OCI-LY1 (cell line): ENCODE results near the gene RUVBL1.

Experiments used
- H2AFZ ChIP-seq: fragments of 200-600 bp; sonication (generic), shearing (Covaris generic); 2 replicates; pipeline ENCODE4 v1.6.0; 2014; ENCODE audit warnings: antibody characterized with exemption, mild to moderate bottlenecking, low read length
- H3F3A ChIP-seq: fragments of 200-600 bp; sonication (generic), shearing (Covaris generic); 2 replicates; pipeline ENCODE4 v1.6.0; 2014; ENCODE audit warnings: mild to moderate bottlenecking, antibody characterized with exemption, low read length, moderate library complexity; ENCODE audit not compliant: insufficient read depth
- H3K27ac ChIP-seq: fragments of 200-600 bp; sonication (generic); 2 replicates; pipeline ENCODE4 v1.5.1; 2014; ENCODE audit warnings: low read length, mixed run types, mild to moderate bottlenecking, low read depth; ENCODE audit not compliant: poor library complexity, severe bottlenecking
- H3K27me3 ChIP-seq: fragments of 200-600 bp; sonication (generic); 2 replicates; pipeline ENCODE4 v1.6.0; 2014; ENCODE audit warnings: antibody characterized with exemption, mild to moderate bottlenecking, low read length, moderate library complexity; ENCODE audit not compliant: insufficient read depth
- H3K36me3 ChIP-seq: fragments of 200-600 bp; sonication (generic); 2 replicates; pipeline ENCODE4 v1.6.1; 2014; ENCODE audit warnings: mild to moderate bottlenecking, antibody characterized with exemption, low read length, moderate library complexity, mixed read lengths; ENCODE audit not compliant: insufficient read depth
- H3K4me1 ChIP-seq: fragments of 200-600 bp; sonication (generic); 2 replicates; pipeline ENCODE4 v1.5.1; 2014; ENCODE audit warnings: mild to moderate bottlenecking, low read length, moderate library complexity; ENCODE audit not compliant: insufficient read depth, severe bottlenecking
- H3K4me2 ChIP-seq: fragments of 200-600 bp; sonication (generic), shearing (Covaris generic); 2 replicates; pipeline ENCODE4 v1.6.1; 2014; ENCODE audit warnings: low read length
- H3K4me3 ChIP-seq: fragments of 200-600 bp; sonication (generic); 2 replicates; pipeline ENCODE4 v1.5.1; 2014; ENCODE audit warnings: low read length, low read depth, mild to moderate bottlenecking, mixed read lengths; ENCODE audit not compliant: poor library complexity, severe bottlenecking
- H3K79me2 ChIP-seq: fragments of 200-600 bp; shearing (Covaris generic); 2 replicates; pipeline ENCODE4 v1.6.1; 2016; ENCODE audit warnings: mixed run types, low read length, mixed read lengths; ENCODE audit not compliant: insufficient read depth
- H3K9ac ChIP-seq: fragments of 200-600 bp; sonication (generic), shearing (Covaris generic); 2 replicates; pipeline ENCODE4 v1.6.1; 2014; ENCODE audit warnings: mild to moderate bottlenecking, low read length, mixed read lengths
- H3K9me2 ChIP-seq: fragments of 200-600 bp; sonication (generic), shearing (Covaris generic); 2 replicates; pipeline ENCODE4 v1.6.1; 2014; ENCODE audit warnings: low read depth, mild to moderate bottlenecking, low read length, mixed read lengths
- H3K9me3 ChIP-seq: fragments of 200-600 bp; shearing (Covaris generic); 2 replicates; pipeline ENCODE4 v1.6.1; 2014; ENCODE audit warnings: low read length, mixed read lengths
- H4K20me1 ChIP-seq: fragments of 200-600 bp; sonication (generic), shearing (Covaris generic); 2 replicates; pipeline ENCODE4 v1.6.0; 2016; ENCODE audit warnings: mild to moderate bottlenecking, low read length; ENCODE audit not compliant: insufficient read depth
- EZH2 ChIP-seq: fragments of 200-600 bp; sonication (generic), shearing (Covaris generic); IDR thresholded peaks from 2 replicates; pipeline ENCODE4 v1.8.0; 2017; ENCODE audit warnings: borderline replicate concordance, mixed run types, mild to moderate bottlenecking, antibody characterized with exemption, low read length, moderate library complexity, mixed read lengths
- TF ChIP-seq, protein P1 (sequence below): fragments of 200-600 bp; sonication (generic), shearing (Covaris generic); IDR thresholded peaks from 2 replicates; pipeline ENCODE4 v1.5.1; 2017; ENCODE audit warnings: mild to moderate bottlenecking, antibody characterized with exemption, low read length, moderate library complexity, mixed read lengths

RUVBL1 gene

DNA sequence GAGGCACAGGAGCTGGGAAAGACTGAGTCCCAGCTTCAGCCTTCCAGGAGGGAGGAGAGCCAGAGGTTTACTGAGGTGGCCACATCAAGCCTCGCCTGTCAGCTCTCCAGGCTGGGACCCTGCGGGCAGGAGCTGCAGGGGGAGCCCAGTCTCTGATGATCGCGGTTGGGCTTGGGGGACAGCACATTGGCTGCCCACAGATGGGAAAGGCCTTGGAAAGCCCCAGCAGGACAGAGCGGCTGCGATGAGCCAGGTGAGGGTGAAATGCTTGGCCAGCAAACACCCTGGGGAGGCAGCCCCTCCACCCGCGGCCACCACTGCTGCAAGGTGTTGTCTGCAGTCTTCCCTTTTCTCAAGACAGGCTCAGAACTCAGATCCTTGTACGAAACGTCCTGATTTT is 40.2 kb downstream of the RUVBL1 start:
- Histone ChIP-seq H3K4me3 (no peak overlapping the region), H3K4me2 (no peak overlapping the region), H3K79me2 (no peaks in the 10 kb centered on the region), H3K27me3 (no peaks in the 10 kb centered on the region), H3K9ac (no peak overlapping the region), H2AFZ (no peak overlapping the region), H3K4me1 (no peaks in the 10 kb centered on the region), H3F3A (no peaks in the 10 kb centered on the region), H3K9me3 (no peaks in the 10 kb centered on the region), H4K20me1 (no peaks in the 10 kb centered on the region), H3K27ac (no peak overlapping the region), H3K9me2 (no peaks in the 10 kb centered on the region), H3K36me3 (peaks cover 95% of the 10 kb centered on the region)
- TF ChIP-seq, protein P1, sequence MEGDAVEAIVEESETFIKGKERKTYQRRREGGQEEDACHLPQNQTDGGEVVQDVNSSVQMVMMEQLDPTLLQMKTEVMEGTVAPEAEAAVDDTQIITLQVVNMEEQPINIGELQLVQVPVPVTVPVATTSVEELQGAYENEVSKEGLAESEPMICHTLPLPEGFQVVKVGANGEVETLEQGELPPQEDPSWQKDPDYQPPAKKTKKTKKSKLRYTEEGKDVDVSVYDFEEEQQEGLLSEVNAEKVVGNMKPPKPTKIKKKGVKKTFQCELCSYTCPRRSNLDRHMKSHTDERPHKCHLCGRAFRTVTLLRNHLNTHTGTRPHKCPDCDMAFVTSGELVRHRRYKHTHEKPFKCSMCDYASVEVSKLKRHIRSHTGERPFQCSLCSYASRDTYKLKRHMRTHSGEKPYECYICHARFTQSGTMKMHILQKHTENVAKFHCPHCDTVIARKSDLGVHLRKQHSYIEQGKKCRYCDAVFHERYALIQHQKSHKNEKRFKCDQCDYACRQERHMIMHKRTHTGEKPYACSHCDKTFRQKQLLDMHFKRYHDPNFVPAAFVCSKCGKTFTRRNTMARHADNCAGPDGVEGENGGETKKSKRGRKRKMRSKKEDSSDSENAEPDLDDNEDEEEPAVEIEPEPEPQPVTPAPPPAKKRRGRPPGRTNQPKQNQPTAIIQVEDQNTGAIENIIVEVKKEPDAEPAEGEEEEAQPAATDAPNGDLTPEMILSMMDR = no peak
- no peak for TF ChIP-seq EZH2

DNA sequence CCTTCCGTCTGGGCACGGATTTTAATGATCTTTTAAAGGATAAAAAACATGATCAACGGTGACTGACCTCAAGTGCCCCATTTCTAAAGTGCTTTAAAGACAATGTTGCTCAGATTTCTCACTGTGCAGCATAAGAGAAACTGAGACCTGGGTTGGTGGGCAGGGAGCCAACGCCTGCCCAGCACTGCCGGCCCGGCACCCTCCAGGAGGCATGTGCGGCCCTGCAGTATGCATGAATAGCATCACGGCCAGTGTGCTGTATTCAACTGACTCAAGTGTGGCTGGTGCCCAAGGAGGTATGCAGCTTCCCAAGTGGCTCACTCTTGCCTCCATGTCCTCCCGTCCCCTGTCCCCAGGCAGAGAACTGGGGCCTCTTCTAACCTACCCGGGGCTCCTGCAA is 41.1 kb downstream of the RUVBL1 start:
- no peaks in the 10 kb centered on the region for H3K9me2 ChIP-seq
- no peak overlapping the region for H3K27ac ChIP-seq
- no peaks in the 10 kb centered on the region for H3K9me3 ChIP-seq
- no peaks in the 10 kb centered on the region for H4K20me1 ChIP-seq
- H3K36me3 ChIP-seq = peaks cover 96% of the 10 kb centered on the region
- no peak overlapping the region for H2AFZ ChIP-seq
- no peaks in the 10 kb centered on the region for H3K79me2 ChIP-seq
- H3K4me1 ChIP-seq = no peaks in the 10 kb centered on the region
- H3F3A ChIP-seq = no peaks in the 10 kb centered on the region
- TF ChIP-seq EZH2 = no peak
- TF ChIP-seq, protein P1 = no peak
- no peaks in the 10 kb centered on the region for H3K27me3 ChIP-seq
- no peak overlapping the region for H3K9ac ChIP-seq
- no peak overlapping the region for H3K4me3 ChIP-seq
- no peak overlapping the region for H3K4me2 ChIP-seq

DNA sequence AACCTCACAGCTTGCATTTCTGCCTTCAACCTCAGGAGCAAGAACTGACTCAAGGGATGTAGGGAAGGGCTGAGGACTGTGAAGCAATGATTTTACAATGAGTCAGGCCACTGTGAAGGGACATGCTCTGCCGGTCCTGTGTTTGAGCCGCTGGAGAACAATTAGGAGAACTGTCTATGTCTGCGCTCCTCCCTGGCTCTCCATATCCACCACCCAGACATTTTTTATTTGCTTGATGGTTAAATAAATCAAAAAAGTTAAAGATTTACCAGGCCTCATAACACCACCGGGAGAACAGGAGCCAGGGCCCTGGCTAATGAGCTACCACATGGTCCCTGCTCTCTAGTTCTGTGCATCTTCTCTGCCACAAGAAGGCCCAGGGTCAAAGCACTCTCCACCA is 41.8 kb downstream of the RUVBL1 start:
- H3K4me1 ChIP-seq = peaks cover under 1% of the 10 kb centered on the region
- H3K9ac ChIP-seq = no peak overlapping the region
- peaks cover 89% of the 10 kb centered on the region for H3K36me3 ChIP-seq
- no peak overlapping the region for H3K4me2 ChIP-seq
- H4K20me1 ChIP-seq = no peaks in the 10 kb centered on the region
- H3F3A ChIP-seq = no peaks in the 10 kb centered on the region
- no peaks in the 10 kb centered on the region for H3K9me3 ChIP-seq
- H2AFZ ChIP-seq = no peak overlapping the region
- no peak for TF ChIP-seq EZH2
- TF ChIP-seq, protein P1 = no peak
- no peak overlapping the region for H3K4me3 ChIP-seq
- H3K9me2 ChIP-seq = no peaks in the 10 kb centered on the region
- H3K79me2 ChIP-seq = no peaks in the 10 kb centered on the region
- H3K27me3 ChIP-seq = no peaks in the 10 kb centered on the region
- H3K27ac ChIP-seq = no peak overlapping the region
